Neural progenitor cell (in vitro differentiated cells): ENCODE results near the gene DNAJB8. TPM values are rescaled to one million over a fixed set of nuclear protein-coding genes. Genes with fewer than 3 reads are reported as not detected.

Experiments used
- DNase-seq: peaks from one replicate; pipeline ENCODE4 v3.0.0-alpha.2; 2016; ENCODE audit warnings: low spot score
- H2AFZ ChIP-seq: fragments of 200-600 bp; sonication (generic); replicated peaks from 2 replicates; pipeline ENCODE4 v1.6.1; 2016; ENCODE audit warnings: antibody characterized with exemption
- H3F3A ChIP-seq: fragments of 200-600 bp; sonication (generic); 2 replicates; pipeline ENCODE4 v1.6.1; 2016; ENCODE audit warnings: antibody characterized with exemption, low read depth
- H3K27ac ChIP-seq: fragments of 200-600 bp; sonication (generic); 2 replicates; pipeline ENCODE4 v1.5.1; 2016; ENCODE audit warnings: mild to moderate bottlenecking
- H3K27me3 ChIP-seq: fragments of 200-600 bp; sonication (generic); 2 replicates; pipeline ENCODE4 v1.6.1; 2016; ENCODE audit warnings: mild to moderate bottlenecking, moderate library complexity
- H3K36me3 ChIP-seq: fragments of 200-600 bp; sonication (generic); 2 replicates; pipeline ENCODE4 v1.5.1; 2016
- H3K4me1 ChIP-seq: fragments of 200-600 bp; sonication (generic); 2 replicates; pipeline ENCODE4 v1.6.1; 2016; ENCODE audit warnings: mixed run types
- H3K4me2 ChIP-seq: fragments of 200-600 bp; sonication (generic); 2 replicates; pipeline ENCODE4 v1.6.1; 2016
- H3K4me3 ChIP-seq: fragments of 200-600 bp; sonication (generic); 2 replicates; pipeline ENCODE4 v1.5.1; 2016
- H3K79me2 ChIP-seq: fragments of 200-600 bp; sonication (generic); 2 replicates; pipeline ENCODE4 v1.6.1; 2016; ENCODE audit warnings: low read depth
- H3K9ac ChIP-seq: fragments of 200-600 bp; sonication (generic); 2 replicates; pipeline ENCODE4 v1.6.1; 2016
- H3K9me3 ChIP-seq: fragments of 200-600 bp; sonication (generic); 2 replicates; pipeline ENCODE4 v1.5.1; 2016; ENCODE audit warnings: low read depth
- H4K20me1 ChIP-seq: fragments of 200-600 bp; sonication (generic); 2 replicates; pipeline ENCODE4 v1.6.1; 2016; ENCODE audit warnings: low read depth
- H3K27ac Mint-ChIP-seq: 3 replicates; pipeline ENCODE4 v1.8.0; 2021; ENCODE audit warnings: mixed read lengths
- H3K27me3 Mint-ChIP-seq: 2 replicates; pipeline ENCODE4 v1.8.0; 2022; ENCODE audit warnings: low read depth, mild to moderate bottlenecking, inconsistent platforms, moderate library complexity, mixed read lengths; ENCODE audit not compliant: insufficient read depth
- H3K36me3 Mint-ChIP-seq: 3 replicates; pipeline ENCODE4 v1.8.0; 2021; ENCODE audit warnings: mixed read lengths
- H3K4me1 Mint-ChIP-seq: 3 replicates; pipeline ENCODE4 v1.8.0; 2021; ENCODE audit warnings: mixed read lengths
- H3K4me3 Mint-ChIP-seq: 3 replicates; pipeline ENCODE4 v1.8.0; 2021; ENCODE audit warnings: mild to moderate bottlenecking, moderate library complexity, mixed read lengths
- H3K9me3 Mint-ChIP-seq: 3 replicates; pipeline ENCODE4 v1.8.0; 2020; ENCODE audit warnings: mixed read lengths
- CTCF ChIP-seq: fragments of 200-600 bp; sonication (generic); IDR thresholded peaks from 2 replicates; pipeline ENCODE4 v1.5.1; 2017; ENCODE audit warnings: antibody characterized with exemption, mild to moderate bottlenecking
- EZH2 ChIP-seq: fragments of 200-600 bp; sonication (generic); IDR thresholded peaks from 2 replicates; pipeline ENCODE4 v1.6.1; 2017; ENCODE audit warnings: antibody characterized with exemption, mild to moderate bottlenecking, moderate library complexity
- EZH2phosphoT487 ChIP-seq: fragments of 200-600 bp; sonication (generic); IDR thresholded peaks from 2 replicates; pipeline ENCODE4 v1.6.1; 2017; ENCODE audit warnings: antibody characterized with exemption
- total RNA-seq: library from RNA; depleted of rRNA; stranded (reverse); fragments of >200 nt; gene quantifications from 2 replicates; pipeline ENCODE4 v1.2.3, GENCODE V29; 2015; ENCODE audit warnings: low replicate concordance

The DNAJB8 gene
- total RNA-seq, 1 donor from 2014 or later, result not detected

GRCh38 chr3:128468285-128468790, 1.6 kb upstream of the DNAJB8 start:
- H3K4me2 ChIP-seq, result no peak overlapping the region
- H3K9me3 ChIP-seq, result no peaks in the 10 kb centered on the region
- no peaks in the 10 kb centered on the region for H3F3A ChIP-seq
- H3K4me1 ChIP-seq, result peaks cover 5% of the 10 kb centered on the region
- H4K20me1 ChIP-seq, result no peaks in the 10 kb centered on the region
- Mint-ChIP-seq H3K4me3 (no peak overlapping the region), H3K4me1 (peaks cover 5% of the 10 kb centered on the region), H3K27me3 (peaks cover 35% of the 10 kb centered on the region), H3K36me3 (no peaks in the 10 kb centered on the region), H3K27ac (no peak overlapping the region), H3K9me3 (peaks cover 2% of the 10 kb centered on the region)
- peaks cover 67% of the 10 kb centered on the region for H3K27me3 ChIP-seq
- DNase-seq, result peak; percentile 25
- H3K79me2 ChIP-seq, result no peaks in the 10 kb centered on the region
- no peak overlapping the region for H3K4me3 ChIP-seq
- no peak overlapping the region for H3K9ac ChIP-seq
- no peaks in the 10 kb centered on the region for H3K36me3 ChIP-seq
- TF ChIP-seq EZH2 (no peak), CTCF (no peak), EZH2phosphoT487 (no peak)
- no peak overlapping the region for H3K27ac ChIP-seq
- no peak overlapping the region for H2AFZ ChIP-seq

GRCh38 chr3:128464702-128465101, 2.0 kb downstream of the DNAJB8 start:
- no peak overlapping the region for H3K9ac ChIP-seq
- no peak for DNase-seq
- no peak overlapping the region for H3K27ac ChIP-seq
- peaks cover 35% of the 10 kb centered on the region for H3K27me3 ChIP-seq
- no peaks in the 10 kb centered on the region for H3K79me2 ChIP-seq
- H4K20me1 ChIP-seq, result no peaks in the 10 kb centered on the region
- no peak overlapping the region for H2AFZ ChIP-seq
- H3K4me3 ChIP-seq, result no peak overlapping the region
- no peaks in the 10 kb centered on the region for H3K36me3 Mint-ChIP-seq
- H3K27me3 Mint-ChIP-seq, result peaks cover 24% of the 10 kb centered on the region
- no peaks in the 10 kb centered on the region for H3F3A ChIP-seq
- no peak overlapping the region for H3K27ac Mint-ChIP-seq
- no peaks in the 10 kb centered on the region for H3K9me3 Mint-ChIP-seq
- no peaks in the 10 kb centered on the region for H3K36me3 ChIP-seq
- H3K4me1 ChIP-seq, result peaks cover 5% of the 10 kb centered on the region
- no peak overlapping the region for H3K4me2 ChIP-seq
- H3K9me3 ChIP-seq, result no peaks in the 10 kb centered on the region
- TF ChIP-seq EZH2, result no peak
- TF ChIP-seq EZH2phosphoT487, result no peak
- no peak for TF ChIP-seq CTCF
- peaks cover 8% of the 10 kb centered on the region for H3K4me1 Mint-ChIP-seq
- H3K4me3 Mint-ChIP-seq, result no peak overlapping the region

GRCh38 chr3:128464188-128464587, 2.5 kb downstream of the DNAJB8 start:
- no peaks in the 10 kb centered on the region for H3K9me3 ChIP-seq
- H3K4me1 Mint-ChIP-seq, result peaks cover 10% of the 10 kb centered on the region
- H3K27me3 ChIP-seq, result peaks cover 35% of the 10 kb centered on the region
- H3K36me3 ChIP-seq, result no peaks in the 10 kb centered on the region
- no peaks in the 10 kb centered on the region for H3K36me3 Mint-ChIP-seq
- H3K79me2 ChIP-seq, result no peaks in the 10 kb centered on the region
- H3K4me3 Mint-ChIP-seq, result no peak overlapping the region
- peaks cover 24% of the 10 kb centered on the region for H3K27me3 Mint-ChIP-seq
- H4K20me1 ChIP-seq, result no peaks in the 10 kb centered on the region
- no peak overlapping the region for H3K27ac Mint-ChIP-seq
- H3K4me2 ChIP-seq, result no peak overlapping the region
- H3K4me3 ChIP-seq, result no peak overlapping the region
- peaks cover 5% of the 10 kb centered on the region for H3K4me1 ChIP-seq
- H3K27ac ChIP-seq, result no peak overlapping the region
- H3K9ac ChIP-seq, result no peak overlapping the region
- TF ChIP-seq CTCF, result no peak
- TF ChIP-seq EZH2phosphoT487, result no peak
- no peak for TF ChIP-seq EZH2
- H2AFZ ChIP-seq, result no peak overlapping the region
- no peaks in the 10 kb centered on the region for H3F3A ChIP-seq
- H3K9me3 Mint-ChIP-seq, result no peaks in the 10 kb centered on the region
- no peak for DNase-seq
